ENCODE data around the gene CBX7. TPM values are rescaled to one million over a fixed set of nuclear protein-coding genes. Genes with fewer than 3 reads are reported as not detected.

The CBX7 gene
- total and polyA plus RNA-seq, 2 of the 8 experiments (the other 6 are each of a cell fraction or from before 2014, with no cell fraction given), result 6.9 to 8.7 TPM

GRCh38 chr22:39114112-39114511 lies 38.4 kb downstream of the CBX7 start (continued):
- TF ChIP-seq, protein P1, sequence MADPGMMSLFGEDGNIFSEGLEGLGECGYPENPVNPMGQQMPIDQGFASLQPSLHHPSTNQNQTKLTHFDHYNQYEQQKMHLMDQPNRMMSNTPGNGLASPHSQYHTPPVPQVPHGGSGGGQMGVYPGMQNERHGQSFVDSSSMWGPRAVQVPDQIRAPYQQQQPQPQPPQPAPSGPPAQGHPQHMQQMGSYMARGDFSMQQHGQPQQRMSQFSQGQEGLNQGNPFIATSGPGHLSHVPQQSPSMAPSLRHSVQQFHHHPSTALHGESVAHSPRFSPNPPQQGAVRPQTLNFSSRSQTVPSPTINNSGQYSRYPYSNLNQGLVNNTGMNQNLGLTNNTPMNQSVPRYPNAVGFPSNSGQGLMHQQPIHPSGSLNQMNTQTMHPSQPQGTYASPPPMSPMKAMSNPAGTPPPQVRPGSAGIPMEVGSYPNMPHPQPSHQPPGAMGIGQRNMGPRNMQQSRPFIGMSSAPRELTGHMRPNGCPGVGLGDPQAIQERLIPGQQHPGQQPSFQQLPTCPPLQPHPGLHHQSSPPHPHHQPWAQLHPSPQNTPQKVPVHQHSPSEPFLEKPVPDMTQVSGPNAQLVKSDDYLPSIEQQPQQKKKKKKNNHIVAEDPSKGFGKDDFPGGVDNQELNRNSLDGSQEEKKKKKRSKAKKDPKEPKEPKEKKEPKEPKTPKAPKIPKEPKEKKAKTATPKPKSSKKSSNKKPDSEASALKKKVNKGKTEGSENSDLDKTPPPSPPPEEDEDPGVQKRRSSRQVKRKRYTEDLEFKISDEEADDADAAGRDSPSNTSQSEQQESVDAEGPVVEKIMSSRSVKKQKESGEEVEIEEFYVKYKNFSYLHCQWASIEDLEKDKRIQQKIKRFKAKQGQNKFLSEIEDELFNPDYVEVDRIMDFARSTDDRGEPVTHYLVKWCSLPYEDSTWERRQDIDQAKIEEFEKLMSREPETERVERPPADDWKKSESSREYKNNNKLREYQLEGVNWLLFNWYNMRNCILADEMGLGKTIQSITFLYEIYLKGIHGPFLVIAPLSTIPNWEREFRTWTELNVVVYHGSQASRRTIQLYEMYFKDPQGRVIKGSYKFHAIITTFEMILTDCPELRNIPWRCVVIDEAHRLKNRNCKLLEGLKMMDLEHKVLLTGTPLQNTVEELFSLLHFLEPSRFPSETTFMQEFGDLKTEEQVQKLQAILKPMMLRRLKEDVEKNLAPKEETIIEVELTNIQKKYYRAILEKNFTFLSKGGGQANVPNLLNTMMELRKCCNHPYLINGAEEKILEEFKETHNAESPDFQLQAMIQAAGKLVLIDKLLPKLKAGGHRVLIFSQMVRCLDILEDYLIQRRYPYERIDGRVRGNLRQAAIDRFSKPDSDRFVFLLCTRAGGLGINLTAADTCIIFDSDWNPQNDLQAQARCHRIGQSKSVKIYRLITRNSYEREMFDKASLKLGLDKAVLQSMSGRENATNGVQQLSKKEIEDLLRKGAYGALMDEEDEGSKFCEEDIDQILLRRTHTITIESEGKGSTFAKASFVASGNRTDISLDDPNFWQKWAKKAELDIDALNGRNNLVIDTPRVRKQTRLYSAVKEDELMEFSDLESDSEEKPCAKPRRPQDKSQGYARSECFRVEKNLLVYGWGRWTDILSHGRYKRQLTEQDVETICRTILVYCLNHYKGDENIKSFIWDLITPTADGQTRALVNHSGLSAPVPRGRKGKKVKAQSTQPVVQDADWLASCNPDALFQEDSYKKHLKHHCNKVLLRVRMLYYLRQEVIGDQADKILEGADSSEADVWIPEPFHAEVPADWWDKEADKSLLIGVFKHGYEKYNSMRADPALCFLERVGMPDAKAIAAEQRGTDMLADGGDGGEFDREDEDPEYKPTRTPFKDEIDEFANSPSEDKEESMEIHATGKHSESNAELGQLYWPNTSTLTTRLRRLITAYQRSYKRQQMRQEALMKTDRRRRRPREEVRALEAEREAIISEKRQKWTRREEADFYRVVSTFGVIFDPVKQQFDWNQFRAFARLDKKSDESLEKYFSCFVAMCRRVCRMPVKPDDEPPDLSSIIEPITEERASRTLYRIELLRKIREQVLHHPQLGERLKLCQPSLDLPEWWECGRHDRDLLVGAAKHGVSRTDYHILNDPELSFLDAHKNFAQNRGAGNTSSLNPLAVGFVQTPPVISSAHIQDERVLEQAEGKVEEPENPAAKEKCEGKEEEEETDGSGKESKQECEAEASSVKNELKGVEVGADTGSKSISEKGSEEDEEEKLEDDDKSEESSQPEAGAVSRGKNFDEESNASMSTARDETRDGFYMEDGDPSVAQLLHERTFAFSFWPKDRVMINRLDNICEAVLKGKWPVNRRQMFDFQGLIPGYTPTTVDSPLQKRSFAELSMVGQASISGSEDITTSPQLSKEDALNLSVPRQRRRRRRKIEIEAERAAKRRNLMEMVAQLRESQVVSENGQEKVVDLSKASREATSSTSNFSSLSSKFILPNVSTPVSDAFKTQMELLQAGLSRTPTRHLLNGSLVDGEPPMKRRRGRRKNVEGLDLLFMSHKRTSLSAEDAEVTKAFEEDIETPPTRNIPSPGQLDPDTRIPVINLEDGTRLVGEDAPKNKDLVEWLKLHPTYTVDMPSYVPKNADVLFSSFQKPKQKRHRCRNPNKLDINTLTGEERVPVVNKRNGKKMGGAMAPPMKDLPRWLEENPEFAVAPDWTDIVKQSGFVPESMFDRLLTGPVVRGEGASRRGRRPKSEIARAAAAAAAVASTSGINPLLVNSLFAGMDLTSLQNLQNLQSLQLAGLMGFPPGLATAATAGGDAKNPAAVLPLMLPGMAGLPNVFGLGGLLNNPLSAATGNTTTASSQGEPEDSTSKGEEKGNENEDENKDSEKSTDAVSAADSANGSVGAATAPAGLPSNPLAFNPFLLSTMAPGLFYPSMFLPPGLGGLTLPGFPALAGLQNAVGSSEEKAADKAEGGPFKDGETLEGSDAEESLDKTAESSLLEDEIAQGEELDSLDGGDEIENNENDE (IDR thresholded peaks at IDR 0.05; ENCODE audit: insufficient replicate concordance, low read length), result peak; percentile 67
- TF ChIP-seq E2F6 (IDR thresholded peaks at IDR 0.05) (no peak), KDM4A (IDR thresholded peaks at IDR 0.05; ENCODE audit: low read depth, low read length, severe bottlenecking) (no peak)
